HG03469 (cell line): ENCODE data around the gene NFS1.
A peak's percentile ranks its signal among the peaks of the same experiment; 100 is the strongest.

Source experiments
- ATAC-seq: cut with Tn5 transposase; IDR thresholded peaks from one replicate; pipeline ENCODE4 v1.9.1; 2021; ENCODE audit warnings: mild to moderate bottlenecking, moderate library complexity, moderate number of reproducible peaks; ENCODE audit not compliant: unreplicated experiment

NFS1 gene

GRCh38 chr20:35681960-35682359 lies 17.2 kb downstream of the NFS1 start:
- ATAC-seq = no peak

DNA sequence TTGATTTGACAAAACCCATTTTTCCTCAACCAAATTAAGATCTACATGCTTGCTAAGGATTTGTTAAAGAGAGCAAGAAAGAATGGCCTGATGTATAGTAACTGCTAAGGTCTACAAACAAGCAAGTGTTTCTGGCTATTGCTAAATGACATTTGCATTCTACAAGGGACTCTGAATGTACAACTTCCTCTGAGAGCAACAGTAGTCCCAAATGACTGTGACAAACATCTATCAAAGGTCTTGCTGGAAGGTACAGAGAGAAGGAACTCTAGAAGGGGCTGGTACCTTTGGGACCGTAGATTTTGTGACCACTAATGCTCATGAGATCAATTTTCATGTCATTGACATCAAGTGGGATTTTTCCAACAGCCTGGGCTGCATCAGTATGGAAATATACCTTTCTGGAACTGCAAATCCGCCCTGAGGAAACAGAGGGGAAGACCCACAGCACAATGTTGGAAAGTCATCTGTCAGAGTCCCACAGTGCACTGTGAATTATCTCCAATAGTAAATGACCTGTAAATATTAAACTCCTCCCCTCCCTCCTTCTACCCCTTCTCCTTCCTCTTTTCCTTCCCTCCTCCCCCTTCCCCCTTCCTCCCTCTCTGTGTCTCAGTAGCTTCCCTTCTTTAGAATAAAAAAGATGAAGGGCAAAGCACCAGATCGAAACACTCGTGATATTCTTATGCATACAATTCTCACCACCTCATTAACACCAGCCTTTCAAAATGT lies 18.5 kb downstream of the NFS1 start:
- no peak for ATAC-seq

GRCh38 chr20:35674921-35675320 lies 24.2 kb downstream of the NFS1 start:
- no peak for ATAC-seq

DNA sequence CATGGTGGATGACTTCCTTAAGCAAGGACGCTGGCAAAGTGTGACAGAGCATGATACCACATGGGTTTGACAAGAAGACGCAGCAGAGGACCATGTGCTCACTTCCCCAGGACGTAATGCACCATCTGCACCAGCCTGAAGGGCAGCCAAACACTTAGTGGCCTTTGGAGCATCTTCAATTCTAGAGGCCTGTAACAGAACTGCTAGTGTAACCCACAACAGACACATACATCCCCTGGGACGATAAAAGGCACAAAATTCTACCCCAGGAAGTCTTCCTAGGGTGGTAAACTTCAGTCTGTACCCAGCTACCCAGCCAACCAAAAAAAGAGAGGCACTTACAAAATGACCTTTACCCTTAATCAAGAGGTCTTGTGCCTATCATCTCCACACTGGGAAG lies 25.3 kb downstream of the NFS1 start:
- no peak for ATAC-seq

DNA sequence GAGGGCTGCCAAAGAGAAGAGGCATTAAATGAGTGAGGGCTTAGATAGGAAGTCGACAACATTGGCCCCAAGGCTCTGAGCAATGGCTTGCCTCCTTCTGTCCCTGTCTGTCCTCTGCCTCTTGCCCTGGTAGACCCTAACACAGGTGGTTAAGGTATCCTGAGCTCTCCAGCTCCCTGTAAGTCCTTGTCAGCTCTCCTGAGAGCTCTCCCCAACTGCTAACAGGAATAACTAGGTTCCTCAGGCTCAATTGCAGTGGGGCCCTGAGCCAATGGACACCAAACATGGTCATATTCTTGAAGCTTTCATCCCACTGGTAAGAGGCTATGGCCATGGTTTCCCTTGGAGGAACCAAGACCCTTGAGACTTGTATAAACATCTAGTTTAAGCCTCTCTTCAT lies 29.5 kb downstream of the NFS1 start:
- no peak for ATAC-seq

- no peak for ATAC-seq
Measured at GRCh38 chr20:35669221-35669620, 29.9 kb downstream of the NFS1 start.

DNA sequence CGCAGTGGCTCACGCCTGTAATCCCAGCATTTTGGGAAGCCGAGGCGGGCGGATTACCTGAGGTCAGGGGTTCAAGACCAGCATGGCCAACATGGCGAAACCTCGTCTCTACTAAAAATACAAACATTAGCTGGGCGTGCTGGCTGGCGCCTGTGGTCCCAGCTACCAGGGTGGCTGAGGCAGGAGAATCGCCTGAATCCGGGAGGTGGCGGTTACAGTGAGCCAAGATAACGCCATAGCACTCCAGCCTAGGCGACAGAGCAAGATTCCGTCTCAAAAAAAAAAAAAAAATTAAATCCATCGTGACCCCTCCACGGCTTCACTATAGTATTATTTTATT lies 33.2 kb downstream of the NFS1 start:
- ATAC-seq = no peak

- ATAC-seq = peak; percentile 58
Measured at GRCh38 chr20:35664466-35665206, 34.5 kb downstream of the NFS1 start, which contains the start of the genes CPNE1 and RBM12. Gene CPNE1 (minus strand): TSS chr20:35664900. CDS start chr20:35632923, 31,977 bp downstream. Gene RBM12 (minus strand): TSS chr20:35664900. CDS start chr20:35655322, 9,578 bp downstream.

DNA sequence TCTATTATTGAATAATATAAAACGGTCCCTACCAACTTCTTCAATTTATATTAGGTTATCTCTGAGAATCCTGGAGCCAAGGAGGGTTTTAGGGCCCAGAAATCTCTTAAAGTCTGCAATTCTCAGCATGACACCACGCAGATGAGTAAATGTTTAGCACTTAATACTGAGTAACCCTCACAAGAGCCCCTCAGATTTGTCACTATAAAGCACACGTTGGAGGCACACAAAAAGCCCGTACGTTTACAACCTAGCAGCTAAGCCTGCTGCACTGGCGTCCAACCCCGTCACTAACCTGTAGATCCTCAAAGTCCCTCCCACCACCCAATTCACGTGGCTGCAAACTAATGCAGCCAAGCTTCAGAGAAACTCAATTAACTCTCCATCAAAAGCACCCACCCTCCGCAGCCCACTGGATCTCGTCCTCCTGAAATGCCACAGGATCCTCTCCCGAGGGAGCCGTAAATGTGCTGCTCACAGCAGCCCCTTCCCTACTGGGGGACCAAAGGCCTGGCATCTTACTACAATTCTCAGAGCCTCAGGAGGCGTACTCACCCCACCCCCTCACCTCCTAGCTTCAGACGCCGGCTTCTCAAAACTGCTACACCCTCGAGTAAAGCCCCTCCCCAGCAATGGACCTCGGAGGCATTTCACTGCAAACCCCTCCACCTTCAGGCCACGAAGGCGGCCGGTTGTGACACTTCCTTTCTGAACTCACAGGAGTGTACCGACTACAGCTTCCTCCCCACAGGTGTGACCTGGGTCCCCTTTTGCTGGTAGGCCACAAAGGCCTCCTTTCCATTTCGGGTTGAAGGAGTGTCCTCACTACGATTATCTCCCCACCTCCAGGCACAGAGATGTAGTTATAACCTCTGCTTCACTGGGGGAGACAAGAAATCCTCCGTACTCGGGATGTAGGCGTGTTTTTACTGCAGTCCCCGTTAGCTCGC lies 35.4 kb downstream of the NFS1 start:
- ATAC-seq = peak; percentile 7

GRCh38 chr20:35662551-35662950 lies 36.6 kb downstream of the NFS1 start:
- no peak for ATAC-seq

DNA sequence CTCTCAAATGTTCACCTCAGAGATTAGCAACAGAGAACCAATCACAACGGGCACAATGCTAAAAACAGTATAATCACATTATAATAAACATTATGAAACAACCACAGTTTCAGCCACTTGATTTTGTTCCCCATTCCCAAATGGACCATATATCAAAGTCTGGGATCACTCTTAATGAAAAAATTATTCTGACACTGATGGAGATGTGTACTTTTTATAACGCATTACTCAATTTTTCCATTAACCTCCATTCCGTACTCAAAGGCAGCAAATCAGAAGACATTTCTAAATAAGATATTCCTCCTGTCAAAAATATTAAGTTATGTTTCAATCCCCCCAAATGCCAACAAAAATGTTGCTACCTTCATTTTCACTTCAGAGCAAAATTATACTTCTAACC lies 37.2 kb downstream of the NFS1 start:
- ATAC-seq = no peak

DNA sequence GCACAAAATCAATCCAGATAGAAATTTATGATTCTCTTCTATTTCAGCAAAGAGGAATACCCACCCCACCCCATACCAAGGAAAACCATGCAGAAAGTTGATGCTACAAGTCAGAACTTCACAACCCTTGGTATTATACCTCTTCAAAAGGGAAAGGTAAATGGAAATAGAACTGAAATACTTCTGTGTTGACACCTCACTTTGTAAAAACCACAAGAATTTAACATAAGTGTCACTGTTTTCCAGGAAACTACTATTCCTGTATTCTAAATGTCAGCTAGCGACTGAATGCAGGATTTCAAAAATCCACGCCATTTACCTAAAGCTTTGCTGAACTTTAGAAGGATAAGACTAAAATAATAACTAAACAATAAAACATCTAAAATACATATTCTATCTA lies 38.1 kb downstream of the NFS1 start:
- no peak for ATAC-seq

GRCh38 chr20:35660122-35660937 lies 38.8 kb downstream of the NFS1 start:
- ATAC-seq = no peak

DNA sequence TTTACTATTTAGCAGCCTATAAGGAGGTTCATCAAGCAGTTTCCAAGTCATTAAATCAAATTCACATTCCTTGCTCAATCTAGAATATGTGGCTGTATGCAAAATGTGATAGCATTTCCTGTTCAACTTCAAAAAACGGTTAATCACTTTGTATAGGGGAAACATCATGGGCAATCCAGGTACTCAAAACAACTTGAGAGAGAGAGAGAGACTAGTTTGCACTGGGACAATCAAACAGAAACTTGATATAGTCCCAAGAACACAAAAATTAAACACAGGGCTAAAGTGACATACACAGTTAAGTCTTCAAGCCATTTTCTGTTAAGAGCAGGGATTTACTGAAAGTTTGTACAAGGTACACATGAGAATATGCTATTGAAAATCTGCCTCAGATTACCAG lies 41.9 kb downstream of the NFS1 start:
- ATAC-seq = no peak

GRCh38 chr20:35654415-35654814 lies 44.7 kb downstream of the NFS1 start:
- no peak for ATAC-seq

DNA sequence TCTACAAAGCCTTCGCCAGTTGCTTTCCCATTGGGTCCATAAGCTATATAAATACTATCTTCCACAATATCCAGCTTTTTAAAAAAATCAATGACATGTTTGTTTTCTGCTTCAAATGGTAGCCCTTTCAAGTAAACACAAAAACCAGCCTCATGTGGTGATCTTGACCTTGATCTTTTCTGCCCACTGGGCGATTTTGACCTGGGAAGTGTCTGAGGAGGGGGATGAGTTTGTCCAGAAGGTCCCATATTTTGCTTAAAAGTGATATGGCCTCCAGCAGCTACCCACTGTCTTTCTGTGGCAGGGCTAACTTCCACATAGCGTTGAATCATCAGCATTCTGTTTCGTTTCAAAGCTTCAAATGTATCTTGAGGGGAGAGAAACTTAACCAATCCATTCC lies 45.3 kb downstream of the NFS1 start:
- ATAC-seq = no peak

GRCh38 chr20:35653430-35653734 lies 45.8 kb downstream of the NFS1 start:
- ATAC-seq = no peak

- no peak for ATAC-seq
Measured at GRCh38 chr20:35652641-35653429, 46.3 kb downstream of the NFS1 start.

- ATAC-seq = no peak
Measured at GRCh38 chr20:35651958-35652357, 47.2 kb downstream of the NFS1 start.

GRCh38 chr20:35650632-35651031 lies 48.5 kb downstream of the NFS1 start:
- ATAC-seq = no peak
